Measurements from ENCODE around the gene WFIKKN1. TPM values are rescaled to one million over a fixed set of nuclear protein-coding genes. Genes with fewer than 3 reads are reported as not detected.

Gene WFIKKN1
- total and polyA plus RNA-seq, 2 of the 13 experiments (the other 11 are each of a cell fraction or from before 2014, with no cell fraction given) = 1.7 to 4.9 TPM

DNA sequence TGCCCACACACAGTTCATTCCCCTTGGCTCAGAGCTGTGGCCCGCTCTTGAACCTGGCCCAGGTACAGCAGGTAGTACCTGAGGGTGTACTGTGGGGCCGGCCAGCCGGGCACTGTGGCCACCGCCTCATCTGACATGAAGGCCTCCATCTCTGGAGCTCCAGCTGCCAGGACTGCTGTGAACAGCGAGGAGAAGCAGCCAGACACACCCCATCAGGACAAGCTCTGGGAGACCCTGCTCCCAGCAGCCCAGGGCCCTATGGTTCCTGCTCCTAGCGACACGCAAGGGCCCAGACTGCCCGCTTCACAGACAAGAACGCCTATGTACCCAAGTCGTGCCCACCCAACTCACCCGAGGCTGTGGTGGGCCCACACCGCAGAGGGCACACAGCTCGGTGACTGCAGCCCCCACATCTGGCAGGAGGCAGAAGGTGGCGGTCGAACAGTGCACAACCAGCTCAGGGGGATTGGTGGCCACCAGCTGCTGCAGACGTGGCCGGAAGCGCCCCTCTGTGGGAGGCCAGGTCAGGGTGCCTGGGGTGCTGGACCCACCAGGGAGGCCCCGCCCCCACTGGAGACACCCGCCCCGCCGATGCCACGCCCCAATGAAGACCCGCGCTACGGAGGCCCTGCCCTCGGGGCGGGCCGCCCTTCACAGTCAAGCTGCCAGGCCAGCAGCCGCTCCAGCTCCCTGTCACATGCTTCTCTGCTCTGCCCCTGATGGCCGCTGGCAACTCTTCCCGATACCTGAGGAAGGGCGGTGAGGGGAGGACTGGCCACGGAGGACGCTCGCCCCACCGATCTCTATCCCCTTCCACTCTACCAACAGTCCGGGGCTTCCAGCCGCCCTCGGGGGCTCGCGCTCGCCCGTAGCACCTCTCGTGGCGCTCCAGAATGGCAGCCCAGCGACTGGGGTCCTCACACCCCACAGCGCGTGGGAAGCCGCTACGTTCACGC lies 48.4 kb downstream of the WFIKKN1 start (continued):
- TF ChIP-seq ZNF414 (CRISPR knock-in tag; IDR thresholded peaks at IDR 0.05) (peak; percentile 11; the same call in 1 of the 2 replicates), SSRP1 (CRISPR knock-in tag; IDR thresholded peaks at IDR 0.05) (peak; percentile 5; the same call in 1 of the 2 replicates), SRSF4 (IDR thresholded peaks at IDR 0.05; ENCODE audit: low read depth, low read length, poor library complexity, severe bottlenecking) (no peak), RBM22 (optimal IDR thresholded peaks at IDR 0.05; ENCODE audit: low read length) (no peak), ZFP62 (CRISPR knock-in tag; IDR thresholded peaks at IDR 0.05) (no peak), ZNF547 (CRISPR knock-in tag; IDR thresholded peaks at IDR 0.05) (peak; percentile 54; the same call in 1 of the 2 replicates), BCLAF1 (IDR thresholded peaks at IDR 0.05) (no peak), ZNF468 (CRISPR knock-in tag; IDR thresholded peaks at IDR 0.05) (no peak), CREBL2 (CRISPR knock-in tag; IDR thresholded peaks at IDR 0.05; ENCODE audit: borderline replicate concordance) (no peak), DR1 (CRISPR knock-in tag; IDR thresholded peaks at IDR 0.05) (no peak), ASH2L (IDR thresholded peaks at IDR 0.05; ENCODE audit: insufficient read length, low read depth, low read length) (peak; percentile 27), KDM1A (CRISPR knock-in tag; IDR thresholded peaks at IDR 0.05) (no peak), ARID2 (CRISPR knock-in tag; IDR thresholded peaks at IDR 0.05; ENCODE audit: borderline replicate concordance) (no peak), AGO2 (optimal IDR thresholded peaks at IDR 0.05; ENCODE audit: low read depth, low read length) (peak; percentile 49), YEATS2 (CRISPR knock-in tag; IDR thresholded peaks at IDR 0.05; ENCODE audit: borderline replicate concordance) (no peak)
- TF ChIP-seq, protein P1, sequence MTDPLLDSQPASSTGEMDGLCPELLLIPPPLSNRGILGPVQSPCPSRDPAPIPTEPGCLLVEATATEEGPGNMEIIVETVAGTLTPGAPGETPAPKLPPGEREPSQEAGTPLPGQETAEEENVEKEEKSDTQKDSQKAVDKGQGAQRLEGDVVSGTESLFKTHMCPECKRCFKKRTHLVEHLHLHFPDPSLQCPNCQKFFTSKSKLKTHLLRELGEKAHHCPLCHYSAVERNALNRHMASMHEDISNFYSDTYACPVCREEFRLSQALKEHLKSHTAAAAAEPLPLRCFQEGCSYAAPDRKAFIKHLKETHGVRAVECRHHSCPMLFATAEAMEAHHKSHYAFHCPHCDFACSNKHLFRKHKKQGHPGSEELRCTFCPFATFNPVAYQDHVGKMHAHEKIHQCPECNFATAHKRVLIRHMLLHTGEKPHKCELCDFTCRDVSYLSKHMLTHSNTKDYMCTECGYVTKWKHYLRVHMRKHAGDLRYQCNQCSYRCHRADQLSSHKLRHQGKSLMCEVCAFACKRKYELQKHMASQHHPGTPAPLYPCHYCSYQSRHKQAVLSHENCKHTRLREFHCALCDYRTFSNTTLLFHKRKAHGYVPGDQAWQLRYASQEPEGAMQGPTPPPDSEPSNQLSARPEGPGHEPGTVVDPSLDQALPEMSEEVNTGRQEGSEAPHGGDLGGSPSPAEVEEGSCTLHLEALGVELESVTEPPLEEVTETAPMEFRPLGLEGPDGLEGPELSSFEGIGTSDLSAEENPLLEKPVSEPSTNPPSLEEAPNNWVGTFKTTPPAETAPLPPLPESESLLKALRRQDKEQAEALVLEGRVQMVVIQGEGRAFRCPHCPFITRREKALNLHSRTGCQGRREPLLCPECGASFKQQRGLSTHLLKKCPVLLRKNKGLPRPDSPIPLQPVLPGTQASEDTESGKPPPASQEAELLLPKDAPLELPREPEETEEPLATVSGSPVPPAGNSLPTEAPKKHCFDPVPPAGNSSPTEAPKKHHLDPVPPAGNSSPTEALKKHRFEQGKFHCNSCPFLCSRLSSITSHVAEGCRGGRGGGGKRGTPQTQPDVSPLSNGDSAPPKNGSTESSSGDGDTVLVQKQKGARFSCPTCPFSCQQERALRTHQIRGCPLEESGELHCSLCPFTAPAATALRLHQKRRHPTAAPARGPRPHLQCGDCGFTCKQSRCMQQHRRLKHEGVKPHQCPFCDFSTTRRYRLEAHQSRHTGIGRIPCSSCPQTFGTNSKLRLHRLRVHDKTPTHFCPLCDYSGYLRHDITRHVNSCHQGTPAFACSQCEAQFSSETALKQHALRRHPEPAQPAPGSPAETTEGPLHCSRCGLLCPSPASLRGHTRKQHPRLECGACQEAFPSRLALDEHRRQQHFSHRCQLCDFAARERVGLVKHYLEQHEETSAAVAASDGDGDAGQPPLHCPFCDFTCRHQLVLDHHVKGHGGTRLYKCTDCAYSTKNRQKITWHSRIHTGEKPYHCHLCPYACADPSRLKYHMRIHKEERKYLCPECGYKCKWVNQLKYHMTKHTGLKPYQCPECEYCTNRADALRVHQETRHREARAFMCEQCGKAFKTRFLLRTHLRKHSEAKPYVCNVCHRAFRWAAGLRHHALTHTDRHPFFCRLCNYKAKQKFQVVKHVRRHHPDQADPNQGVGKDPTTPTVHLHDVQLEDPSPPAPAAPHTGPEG (CRISPR knock-in tag; IDR thresholded peaks at IDR 0.05) = no peak
- TF ChIP-seq, protein P2, sequence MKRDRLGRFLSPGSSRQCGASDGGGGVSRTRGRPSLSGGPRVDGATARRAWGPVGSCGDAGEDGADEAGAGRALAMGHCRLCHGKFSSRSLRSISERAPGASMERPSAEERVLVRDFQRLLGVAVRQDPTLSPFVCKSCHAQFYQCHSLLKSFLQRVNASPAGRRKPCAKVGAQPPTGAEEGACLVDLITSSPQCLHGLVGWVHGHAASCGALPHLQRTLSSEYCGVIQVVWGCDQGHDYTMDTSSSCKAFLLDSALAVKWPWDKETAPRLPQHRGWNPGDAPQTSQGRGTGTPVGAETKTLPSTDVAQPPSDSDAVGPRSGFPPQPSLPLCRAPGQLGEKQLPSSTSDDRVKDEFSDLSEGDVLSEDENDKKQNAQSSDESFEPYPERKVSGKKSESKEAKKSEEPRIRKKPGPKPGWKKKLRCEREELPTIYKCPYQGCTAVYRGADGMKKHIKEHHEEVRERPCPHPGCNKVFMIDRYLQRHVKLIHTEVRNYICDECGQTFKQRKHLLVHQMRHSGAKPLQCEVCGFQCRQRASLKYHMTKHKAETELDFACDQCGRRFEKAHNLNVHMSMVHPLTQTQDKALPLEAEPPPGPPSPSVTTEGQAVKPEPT (CRISPR knock-in tag; IDR thresholded peaks at IDR 0.05; ENCODE audit: low read depth) = no peak
